Peyer's patch (tissue), 4 donors: ENCODE measurements around the gene HES5.

Experiments used
- POLR2A ChIP-seq, 2 donors: fragments of 450-650 bp; IDR thresholded peaks; one replicate each; pipeline ENCODE4 v1.5.1; 2017; ENCODE audit warnings: antibody characterized with exemption in 2 of 2, mild to moderate bottlenecking in 2 of 2, moderate library complexity in 2 of 2
- TF ChIP-seq, protein P1 (sequence below), 6 experiments: fragments of 450-650 bp in 4 of 6; fragments of 200-600 bp in 2 of 6; sonication (generic) in 1 of 6; IDR thresholded peaks; one replicate each; pipeline ENCODE4 v1.5.1; 2017 to 2019; ENCODE audit warnings: antibody characterized with exemption in 6 of 6, mild to moderate bottlenecking in 3 of 6, moderate library complexity in 1 of 6

DNA sequence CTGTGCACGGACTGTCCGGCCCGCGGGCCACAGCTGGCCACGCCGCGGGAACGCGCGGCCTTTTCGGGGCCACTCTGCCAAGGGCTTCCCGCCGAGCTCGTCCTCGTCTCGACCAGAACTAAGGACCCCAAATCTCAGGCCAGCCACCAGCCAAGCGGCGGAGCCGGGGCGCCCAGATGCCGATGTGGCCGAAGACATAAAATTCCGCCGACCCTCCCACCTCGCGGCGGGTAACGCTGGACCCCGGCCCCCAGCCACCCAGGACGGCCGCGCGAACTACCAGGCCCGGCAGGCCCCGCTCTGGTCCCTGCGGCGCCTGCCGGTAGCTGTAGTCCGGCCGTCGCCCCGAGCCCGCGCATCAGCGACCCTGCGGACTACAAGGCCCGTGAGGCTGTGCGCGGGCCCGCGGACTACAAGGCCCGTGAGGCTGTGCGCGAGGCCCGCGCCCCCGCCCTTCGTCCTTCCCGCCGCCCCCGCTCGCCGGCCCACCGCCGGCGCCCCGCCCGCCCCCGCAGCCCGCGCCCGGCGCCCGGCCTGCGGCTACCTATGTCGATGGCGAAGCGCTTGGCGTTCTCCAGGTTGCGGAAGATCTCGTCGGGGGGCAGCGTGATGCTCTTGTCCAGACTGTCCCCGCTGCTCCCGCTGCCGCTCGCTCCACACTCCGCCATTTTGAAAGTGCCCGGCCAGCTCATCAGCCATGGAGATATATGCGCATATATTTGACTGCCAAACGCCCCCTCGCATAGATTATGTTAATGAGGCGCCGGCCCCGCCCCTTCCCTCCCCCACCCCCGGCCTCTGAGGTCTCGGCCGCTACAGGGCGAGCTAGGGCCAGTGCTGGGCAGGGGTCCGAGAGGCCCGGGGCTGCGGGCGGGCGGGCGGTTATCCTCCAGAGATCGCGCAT, 3.9 kb downstream of the HES5 start, which contains the start of gene PANK4:
- TF ChIP-seq, protein P1, sequence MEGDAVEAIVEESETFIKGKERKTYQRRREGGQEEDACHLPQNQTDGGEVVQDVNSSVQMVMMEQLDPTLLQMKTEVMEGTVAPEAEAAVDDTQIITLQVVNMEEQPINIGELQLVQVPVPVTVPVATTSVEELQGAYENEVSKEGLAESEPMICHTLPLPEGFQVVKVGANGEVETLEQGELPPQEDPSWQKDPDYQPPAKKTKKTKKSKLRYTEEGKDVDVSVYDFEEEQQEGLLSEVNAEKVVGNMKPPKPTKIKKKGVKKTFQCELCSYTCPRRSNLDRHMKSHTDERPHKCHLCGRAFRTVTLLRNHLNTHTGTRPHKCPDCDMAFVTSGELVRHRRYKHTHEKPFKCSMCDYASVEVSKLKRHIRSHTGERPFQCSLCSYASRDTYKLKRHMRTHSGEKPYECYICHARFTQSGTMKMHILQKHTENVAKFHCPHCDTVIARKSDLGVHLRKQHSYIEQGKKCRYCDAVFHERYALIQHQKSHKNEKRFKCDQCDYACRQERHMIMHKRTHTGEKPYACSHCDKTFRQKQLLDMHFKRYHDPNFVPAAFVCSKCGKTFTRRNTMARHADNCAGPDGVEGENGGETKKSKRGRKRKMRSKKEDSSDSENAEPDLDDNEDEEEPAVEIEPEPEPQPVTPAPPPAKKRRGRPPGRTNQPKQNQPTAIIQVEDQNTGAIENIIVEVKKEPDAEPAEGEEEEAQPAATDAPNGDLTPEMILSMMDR (IDR thresholded peaks at IDR 0.05), result peak in 4 of 6 experiments; percentile 6 to 49 (median 40)
- TF ChIP-seq POLR2A (IDR thresholded peaks at IDR 0.05), result peak; percentile 36 to 60
